ENCODE data around the gene MYRIP. TPM values are rescaled to one million over a fixed set of nuclear protein-coding genes. Genes with fewer than 3 reads are reported as not detected.

Gene MYRIP
- total and polyA plus RNA-seq, 2 experiments from 2014 or later, result 1.5 to 1.8 TPM

DNA sequence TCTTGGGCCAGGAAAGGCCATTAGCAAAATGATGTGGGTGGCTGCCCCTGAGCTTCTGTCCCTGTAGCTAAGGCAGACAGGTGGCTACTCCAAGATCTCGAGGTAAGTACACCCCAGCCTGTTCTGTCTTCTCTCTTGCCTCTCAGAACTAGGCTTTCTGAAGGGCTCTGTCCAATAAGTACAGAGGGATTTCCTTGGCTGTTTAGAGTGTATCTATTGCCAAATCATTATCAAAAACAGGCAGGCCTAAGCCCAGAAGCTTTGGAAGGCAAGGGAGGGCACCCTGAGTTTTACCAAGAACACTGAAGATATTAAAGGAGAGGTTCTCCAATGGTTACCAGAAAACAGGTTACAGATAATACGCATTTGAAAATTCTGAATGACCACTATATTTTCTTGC is 156.6 kb downstream of the MYRIP start (continued):
- TF ChIP-seq, protein P1, sequence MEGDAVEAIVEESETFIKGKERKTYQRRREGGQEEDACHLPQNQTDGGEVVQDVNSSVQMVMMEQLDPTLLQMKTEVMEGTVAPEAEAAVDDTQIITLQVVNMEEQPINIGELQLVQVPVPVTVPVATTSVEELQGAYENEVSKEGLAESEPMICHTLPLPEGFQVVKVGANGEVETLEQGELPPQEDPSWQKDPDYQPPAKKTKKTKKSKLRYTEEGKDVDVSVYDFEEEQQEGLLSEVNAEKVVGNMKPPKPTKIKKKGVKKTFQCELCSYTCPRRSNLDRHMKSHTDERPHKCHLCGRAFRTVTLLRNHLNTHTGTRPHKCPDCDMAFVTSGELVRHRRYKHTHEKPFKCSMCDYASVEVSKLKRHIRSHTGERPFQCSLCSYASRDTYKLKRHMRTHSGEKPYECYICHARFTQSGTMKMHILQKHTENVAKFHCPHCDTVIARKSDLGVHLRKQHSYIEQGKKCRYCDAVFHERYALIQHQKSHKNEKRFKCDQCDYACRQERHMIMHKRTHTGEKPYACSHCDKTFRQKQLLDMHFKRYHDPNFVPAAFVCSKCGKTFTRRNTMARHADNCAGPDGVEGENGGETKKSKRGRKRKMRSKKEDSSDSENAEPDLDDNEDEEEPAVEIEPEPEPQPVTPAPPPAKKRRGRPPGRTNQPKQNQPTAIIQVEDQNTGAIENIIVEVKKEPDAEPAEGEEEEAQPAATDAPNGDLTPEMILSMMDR (conservative IDR thresholded peaks at IDR 0.05; ENCODE audit: low read depth in 2 of 2), result no peak
- TF ChIP-seq, protein P2, sequence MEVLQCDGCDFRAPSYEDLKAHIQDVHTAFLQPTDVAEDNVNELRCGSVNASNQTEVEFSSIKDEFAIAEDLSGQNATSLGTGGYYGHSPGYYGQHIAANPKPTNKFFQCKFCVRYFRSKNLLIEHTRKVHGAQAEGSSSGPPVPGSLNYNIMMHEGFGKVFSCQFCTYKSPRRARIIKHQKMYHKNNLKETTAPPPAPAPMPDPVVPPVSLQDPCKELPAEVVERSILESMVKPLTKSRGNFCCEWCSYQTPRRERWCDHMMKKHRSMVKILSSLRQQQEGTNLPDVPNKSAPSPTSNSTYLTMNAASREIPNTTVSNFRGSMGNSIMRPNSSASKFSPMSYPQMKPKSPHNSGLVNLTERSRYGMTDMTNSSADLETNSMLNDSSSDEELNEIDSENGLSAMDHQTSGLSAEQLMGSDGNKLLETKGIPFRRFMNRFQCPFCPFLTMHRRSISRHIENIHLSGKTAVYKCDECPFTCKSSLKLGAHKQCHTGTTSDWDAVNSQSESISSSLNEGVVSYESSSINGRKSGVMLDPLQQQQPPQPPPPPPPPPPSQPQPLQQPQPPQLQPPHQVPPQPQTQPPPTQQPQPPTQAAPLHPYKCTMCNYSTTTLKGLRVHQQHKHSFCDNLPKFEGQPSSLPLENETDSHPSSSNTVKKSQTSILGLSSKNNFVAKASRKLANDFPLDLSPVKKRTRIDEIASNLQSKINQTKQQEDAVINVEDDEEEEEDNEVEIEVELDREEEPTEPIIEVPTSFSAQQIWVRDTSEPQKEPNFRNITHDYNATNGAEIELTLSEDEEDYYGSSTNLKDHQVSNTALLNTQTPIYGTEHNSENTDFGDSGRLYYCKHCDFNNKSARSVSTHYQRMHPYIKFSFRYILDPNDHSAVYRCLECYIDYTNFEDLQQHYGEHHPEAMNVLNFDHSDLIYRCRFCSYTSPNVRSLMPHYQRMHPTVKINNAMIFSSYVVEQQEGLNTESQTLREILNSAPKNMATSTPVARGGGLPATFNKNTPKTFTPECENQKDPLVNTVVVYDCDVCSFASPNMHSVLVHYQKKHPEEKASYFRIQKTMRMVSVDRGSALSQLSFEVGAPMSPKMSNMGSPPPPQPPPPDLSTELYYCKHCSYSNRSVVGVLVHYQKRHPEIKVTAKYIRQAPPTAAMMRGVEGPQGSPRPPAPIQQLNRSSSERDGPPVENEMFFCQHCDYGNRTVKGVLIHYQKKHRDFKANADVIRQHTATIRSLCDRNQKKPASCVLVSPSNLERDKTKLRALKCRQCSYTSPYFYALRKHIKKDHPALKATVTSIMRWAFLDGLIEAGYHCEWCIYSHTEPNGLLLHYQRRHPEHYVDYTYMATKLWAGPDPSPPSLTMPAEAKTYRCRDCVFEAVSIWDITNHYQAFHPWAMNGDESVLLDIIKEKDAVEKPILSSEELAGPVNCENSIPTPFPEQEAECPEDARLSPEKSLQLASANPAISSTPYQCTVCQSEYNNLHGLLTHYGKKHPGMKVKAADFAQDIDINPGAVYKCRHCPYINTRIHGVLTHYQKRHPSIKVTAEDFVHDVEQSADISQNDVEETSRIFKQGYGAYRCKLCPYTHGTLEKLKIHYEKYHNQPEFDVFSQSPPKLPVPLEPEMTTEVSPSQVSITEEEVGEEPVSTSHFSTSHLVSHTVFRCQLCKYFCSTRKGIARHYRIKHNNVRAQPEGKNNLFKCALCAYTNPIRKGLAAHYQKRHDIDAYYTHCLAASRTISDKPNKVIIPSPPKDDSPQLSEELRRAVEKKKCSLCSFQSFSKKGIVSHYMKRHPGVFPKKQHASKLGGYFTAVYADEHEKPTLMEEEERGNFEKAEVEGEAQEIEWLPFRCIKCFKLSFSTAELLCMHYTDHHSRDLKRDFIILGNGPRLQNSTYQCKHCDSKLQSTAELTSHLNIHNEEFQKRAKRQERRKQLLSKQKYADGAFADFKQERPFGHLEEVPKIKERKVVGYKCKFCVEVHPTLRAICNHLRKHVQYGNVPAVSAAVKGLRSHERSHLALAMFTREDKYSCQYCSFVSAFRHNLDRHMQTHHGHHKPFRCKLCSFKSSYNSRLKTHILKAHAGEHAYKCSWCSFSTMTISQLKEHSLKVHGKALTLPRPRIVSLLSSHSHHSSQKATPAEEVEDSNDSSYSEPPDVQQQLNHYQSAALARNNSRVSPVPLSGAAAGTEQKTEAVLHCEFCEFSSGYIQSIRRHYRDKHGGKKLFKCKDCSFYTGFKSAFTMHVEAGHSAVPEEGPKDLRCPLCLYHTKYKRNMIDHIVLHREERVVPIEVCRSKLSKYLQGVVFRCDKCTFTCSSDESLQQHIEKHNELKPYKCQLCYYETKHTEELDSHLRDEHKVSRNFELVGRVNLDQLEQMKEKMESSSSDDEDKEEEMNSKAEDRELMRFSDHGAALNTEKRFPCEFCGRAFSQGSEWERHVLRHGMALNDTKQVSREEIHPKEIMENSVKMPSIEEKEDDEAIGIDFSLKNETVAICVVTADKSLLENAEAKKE (CRISPR knock-in tag; IDR thresholded peaks at IDR 0.05), result no peak

DNA sequence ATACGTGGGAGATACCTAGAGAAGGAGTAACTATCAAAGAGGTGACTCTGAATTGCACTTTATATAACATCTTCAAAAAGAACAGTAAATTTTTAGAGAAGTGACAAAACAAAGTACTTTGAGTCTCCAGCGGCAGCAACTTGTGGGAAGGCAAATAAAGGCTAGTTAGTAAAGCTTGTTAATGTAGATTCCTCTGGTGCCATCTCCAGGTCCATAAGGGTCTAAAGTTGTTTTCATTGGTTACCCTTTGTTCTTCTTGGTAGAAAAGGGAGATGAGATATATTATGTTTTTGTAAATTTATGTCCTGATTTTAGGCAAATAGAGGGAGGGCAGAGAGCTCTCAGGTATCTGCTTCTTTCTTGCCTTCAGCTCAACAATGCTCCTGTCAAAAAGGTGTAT is 161.6 kb downstream of the MYRIP start:
- TF ChIP-seq, protein P1 (conservative IDR thresholded peaks at IDR 0.05; ENCODE audit: low read depth in 2 of 2), result peak in 1 of 2 experiments; percentile 20; a peak in 1 of 4 replicates
- TF ChIP-seq, protein P2 (CRISPR knock-in tag; IDR thresholded peaks at IDR 0.05), result no peak
- Histone ChIP-seq H3K4me1 (ENCODE audit: insufficient read depth) (no peaks in the 10 kb centered on the region), H3K27ac (ENCODE audit: low read depth) (no peak overlapping the region), H3K27me3 (ENCODE audit: insufficient read depth) (no peaks in the 10 kb centered on the region), H4K20me1 (replicated peaks; ENCODE audit: insufficient read depth) (no peaks in the 10 kb centered on the region), H3K4me2 (no peak overlapping the region), H2AFZ (no peak overlapping the region), H3K79me2 (replicated peaks; ENCODE audit: insufficient read depth) (no peaks in the 10 kb centered on the region), H3K4me3 (no peak overlapping the region), H3F3A (replicated peaks; ENCODE audit: low read depth) (no peaks in the 10 kb centered on the region), H3K36me3 (ENCODE audit: insufficient read depth) (no peaks in the 10 kb centered on the region), H3K9me2 (ENCODE audit: insufficient read depth) (no peaks in the 10 kb centered on the region)
- Mint-ChIP-seq H3K27me3 (ENCODE audit: insufficient read depth, low read depth, poor library complexity) (peaks cover 4% of the 10 kb centered on the region), H3K36me3 (ENCODE audit: low read depth) (no peaks in the 10 kb centered on the region), H3K9me3 (no peaks in the 10 kb centered on the region; the same call in 1 of the 3 replicates), H3K4me1 (no peaks in the 10 kb centered on the region), H3K27ac (no peak overlapping the region), H3K4me3 (no peak overlapping the region)
- ATAC-seq (no peak), DNase-seq (ENCODE audit: low spot score) (no peak)
